Endothelial cell of hepatic sinusoid (primary cell): ENCODE data around the gene FBXW8.

ENCODE experiments used
- in situ Hi-C: cut with HindIII; loops from 2 replicates; pipeline ENCODE4 v1.10.0; 2017; ENCODE audit warnings: low sequenced_read_pairs

FBXW8 gene

DNA sequence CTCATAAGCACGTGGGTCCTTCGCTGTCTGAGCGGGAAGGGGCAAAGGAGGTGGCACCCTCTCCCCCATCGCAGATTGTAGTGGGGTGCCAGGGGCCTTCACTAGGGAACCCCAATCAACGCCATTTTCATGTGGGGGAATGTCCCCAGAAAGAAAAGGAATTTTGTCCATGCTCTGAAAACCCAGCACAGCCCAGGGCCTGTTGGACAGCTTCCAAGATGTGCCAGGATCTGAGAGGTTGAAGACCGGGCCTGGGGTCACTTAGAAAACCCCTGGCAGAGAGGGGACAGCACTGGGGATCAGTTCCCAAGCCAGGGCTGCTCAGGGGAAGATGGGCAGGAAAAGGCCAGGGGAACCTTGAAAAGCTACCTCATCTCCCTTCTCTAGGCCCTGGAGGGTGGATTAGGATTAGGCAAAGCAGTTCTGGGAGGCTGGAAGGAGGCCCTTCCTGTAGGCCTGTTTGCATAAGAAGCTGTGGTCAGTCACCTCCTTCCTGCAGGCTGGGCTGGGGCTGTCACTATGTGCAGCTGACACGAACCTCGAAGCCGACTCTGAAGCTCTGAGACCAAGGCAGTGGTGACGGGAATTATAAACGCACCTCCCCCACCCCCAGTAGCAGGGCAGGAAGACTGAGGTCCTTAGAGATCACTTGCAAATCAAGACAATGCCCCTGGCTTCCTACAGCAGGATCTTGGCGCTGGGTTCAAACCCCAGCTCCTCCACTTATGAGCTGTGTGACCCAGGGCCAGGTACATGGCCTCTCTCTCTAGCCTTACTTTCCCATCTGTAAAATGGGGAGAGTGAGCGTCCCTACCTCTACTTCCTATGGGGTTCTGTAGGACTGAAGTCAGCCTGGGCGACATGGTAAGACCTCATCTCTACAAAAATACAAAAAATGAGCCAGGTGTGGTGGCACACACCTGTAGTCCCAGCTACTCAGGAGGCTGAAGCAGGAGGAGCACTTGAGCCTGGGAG lies 159.5 kb downstream of the FBXW8 start:
- in situ Hi-C loops, result loop anchor here (5.0 kb wide), 1 partner anchor 103 kb away; no protein-coding TSS in a partner anchor

DNA sequence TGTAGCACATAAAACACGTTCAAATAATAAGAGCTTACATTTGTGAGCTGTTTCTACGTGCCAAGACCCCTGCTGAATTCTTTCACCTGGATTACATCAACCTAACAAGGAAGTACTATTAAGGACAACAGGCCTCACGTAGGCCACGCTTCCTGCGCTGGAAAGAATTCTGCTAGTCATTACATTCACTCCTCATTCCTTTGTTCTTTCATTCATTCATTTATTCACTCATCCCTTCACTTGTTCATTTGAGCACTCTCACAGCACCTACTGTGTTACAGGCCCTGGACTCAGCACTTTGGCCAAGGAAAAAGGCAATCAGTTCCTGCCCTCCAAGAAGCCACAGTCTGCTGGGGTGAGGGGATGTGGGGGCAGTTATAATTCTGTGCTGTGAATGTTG lies 160.3 kb downstream of the FBXW8 start:
- in situ Hi-C loops, result loop anchor here (5.0 kb wide), 1 partner anchor 104 kb away; no protein-coding TSS in a partner anchor

DNA sequence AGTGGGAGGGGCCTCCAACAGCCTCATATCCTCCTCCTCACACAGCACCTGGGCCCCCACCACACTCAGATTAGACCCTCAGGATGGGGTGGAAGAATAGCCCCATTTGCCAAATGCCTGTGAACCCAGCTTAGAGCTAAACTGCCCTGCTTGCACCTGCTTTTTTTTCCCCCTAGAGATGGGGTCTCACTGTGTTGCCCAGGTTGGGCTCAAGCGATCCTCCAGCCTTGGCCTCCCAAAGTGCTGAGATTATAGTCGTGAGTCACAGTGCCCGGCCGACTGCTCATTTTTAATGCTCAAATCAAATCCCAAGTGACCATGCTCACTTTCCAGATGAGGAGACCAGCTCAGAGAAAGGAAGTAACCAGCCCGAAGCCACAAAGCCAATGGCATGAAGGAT lies 161.4 kb downstream of the FBXW8 start:
- in situ Hi-C loops, result loop anchor here (5.0 kb wide), 1 partner anchor 105 kb away; no protein-coding TSS in a partner anchor

DNA sequence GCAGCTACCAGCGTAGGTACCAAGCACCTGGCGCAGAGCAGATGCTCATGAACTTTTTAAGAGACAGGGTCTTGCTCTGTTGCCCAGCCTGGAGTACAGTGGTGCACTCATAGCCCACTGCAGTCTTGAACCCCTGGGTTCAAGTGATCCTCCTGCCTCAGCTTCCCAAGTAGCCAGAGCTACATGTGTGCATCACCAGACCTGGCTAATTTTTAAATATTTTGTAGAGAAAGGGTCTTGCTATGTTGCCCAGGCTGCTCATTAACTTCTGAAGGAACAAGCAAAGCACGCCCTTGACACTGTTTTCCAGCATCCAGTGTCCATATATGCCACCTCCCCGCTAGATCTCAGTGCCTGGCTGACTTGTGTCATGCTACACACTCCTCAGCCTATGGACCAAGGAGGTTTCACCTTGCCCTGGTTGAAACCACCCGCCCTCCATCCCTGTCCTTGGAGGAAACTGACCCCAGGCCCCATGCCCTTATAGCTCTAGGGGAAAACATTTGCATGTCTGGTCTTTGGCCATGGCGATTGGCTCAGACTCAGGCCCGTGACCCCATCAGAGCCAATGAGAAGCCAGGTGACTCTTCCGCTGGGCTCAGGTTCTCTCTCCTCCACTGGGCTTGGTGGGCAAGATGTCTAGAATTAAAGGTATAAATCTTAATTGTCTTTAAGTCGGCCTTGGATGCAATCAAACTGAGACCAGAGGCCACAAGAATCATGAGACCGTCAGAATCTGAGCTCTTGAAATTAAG lies 162.2 kb downstream of the FBXW8 start:
- in situ Hi-C loops, result loop anchor here (5.0 kb wide), 1 partner anchor 106 kb away; no protein-coding TSS in a partner anchor

DNA sequence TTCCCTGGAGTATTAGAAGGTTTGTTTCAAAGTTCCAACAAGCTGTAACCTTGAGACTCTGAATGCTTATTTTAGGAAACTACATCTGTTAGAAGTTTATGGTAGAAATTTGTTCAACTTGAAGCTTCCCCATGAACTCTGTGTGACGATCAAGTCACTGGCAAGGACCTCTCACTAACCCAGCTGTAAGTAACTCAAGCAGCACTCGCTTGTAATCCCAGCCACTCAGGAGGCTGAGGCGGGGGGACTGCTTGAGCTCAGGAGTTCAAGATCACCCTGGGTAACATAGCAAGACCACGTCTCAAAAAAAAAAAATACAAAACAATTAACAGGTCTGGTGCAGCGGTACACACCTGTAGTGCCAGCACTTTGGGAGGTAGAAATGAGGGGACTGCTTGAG lies 162.9 kb downstream of the FBXW8 start:
- in situ Hi-C loops, result loop anchor here (5.0 kb wide), 1 partner anchor 106 kb away; no protein-coding TSS in a partner anchor

DNA sequence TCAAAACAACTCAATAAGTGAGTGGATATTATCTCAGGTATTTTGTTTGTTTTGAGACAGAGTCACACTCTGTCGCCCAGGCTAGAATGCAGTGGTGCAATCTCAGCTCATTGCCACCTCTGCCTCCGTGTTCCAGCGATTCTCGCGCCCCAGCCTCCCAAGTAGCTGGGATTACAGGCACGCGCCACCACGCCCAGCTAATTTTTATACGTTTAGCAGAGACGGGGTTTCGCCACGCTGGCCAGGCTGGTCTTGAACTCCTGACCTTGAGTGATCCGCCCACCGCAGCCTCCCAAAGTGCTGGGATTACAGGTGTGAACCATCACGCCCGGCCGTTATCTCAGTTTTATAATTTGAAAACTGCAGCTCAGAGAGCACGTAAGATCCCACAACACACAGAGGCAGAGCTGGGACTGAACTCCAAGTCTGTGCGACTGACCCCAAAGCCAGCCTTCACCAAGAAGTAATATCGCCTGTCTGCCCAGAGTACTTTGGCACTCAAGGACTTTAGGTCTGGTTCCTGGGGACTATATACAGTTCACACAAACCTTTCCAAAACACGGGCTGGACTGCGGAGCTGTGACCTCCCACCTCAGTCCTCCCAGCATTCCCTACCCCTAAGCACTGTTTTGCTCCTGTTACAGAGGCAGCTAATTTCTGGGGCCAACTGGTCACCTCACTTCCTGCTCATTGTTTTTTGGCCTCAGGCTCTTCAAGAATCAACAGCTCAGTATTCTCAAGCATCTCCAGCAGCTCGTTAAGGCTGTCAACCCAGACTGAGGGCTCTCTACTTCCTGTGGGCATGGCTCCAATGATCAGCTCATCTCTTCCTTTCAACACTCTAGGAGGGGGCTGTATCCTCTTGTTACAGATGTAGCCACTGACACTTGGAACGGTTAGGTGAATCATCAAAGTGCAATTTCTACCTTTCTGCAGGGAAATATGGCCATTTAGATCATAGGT lies 165.9 kb downstream of the FBXW8 start:
- in situ Hi-C loops, result no loop called here

DNA sequence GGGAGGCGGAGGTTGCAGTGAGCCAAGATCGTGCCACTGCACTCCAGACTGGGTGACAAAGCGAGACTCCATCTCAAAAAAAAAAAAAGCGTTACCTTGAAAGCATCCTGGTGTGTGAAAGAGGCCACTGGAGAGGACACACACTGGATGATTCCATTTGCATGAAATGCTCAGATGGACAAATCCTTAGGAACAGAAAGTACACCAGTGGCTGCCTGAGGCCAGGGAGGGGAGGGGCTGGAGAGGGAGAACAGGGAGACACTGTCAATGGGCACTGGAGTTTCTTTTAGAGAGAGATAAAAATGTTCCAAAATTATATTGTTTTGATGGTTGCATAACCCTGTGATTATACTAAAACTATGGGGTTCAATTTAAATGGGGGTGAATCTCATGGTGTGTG lies 168.7 kb downstream of the FBXW8 start:
- in situ Hi-C loops, result no loop called here

DNA sequence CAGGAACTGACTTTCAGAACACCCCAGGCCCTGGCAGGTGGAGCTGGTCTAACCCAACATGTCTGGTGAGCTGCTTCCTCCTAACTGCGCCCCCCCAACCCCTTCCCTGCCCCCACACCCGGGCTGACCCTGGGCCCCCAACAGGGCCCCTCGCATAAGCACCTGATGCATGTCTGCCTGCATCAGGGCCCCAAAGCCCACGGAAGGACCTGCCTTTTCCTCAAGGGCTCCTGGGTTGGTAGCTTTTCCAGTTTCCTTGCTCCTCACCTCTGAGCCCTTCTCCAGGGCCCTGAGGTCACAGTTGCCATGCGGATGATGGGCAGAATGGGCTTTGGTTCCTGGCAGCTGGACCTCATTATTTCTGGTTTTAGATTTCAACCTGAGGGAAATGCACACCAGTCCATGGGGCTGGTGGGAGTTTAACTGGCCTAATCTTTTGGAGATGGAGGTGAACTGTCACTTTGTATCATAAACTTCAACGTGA lies 170.0 kb downstream of the FBXW8 start:
- in situ Hi-C loops, result no loop called here
